ENCODE data around the gene SLC25A10. TPM values are rescaled to one million over a fixed set of nuclear protein-coding genes. Genes with fewer than 3 reads are reported as not detected.
A peak's percentile ranks its signal among the peaks of the same experiment; 100 is the strongest.

Gene SLC25A10
- total RNA-seq, 2 experiments from 2014 or later, result 41.0 to 43.4 TPM

GRCh38 chr17:81695211-81695610 is 16.9 kb upstream of the SLC25A10 start:
- peaks cover 12% of the 10 kb centered on the region for H3K36me3 Mint-ChIP-seq
- no peaks in the 10 kb centered on the region for H3K4me1 Mint-ChIP-seq
- no peaks in the 10 kb centered on the region for H3K9me3 Mint-ChIP-seq
- no peak overlapping the region for H3K27ac Mint-ChIP-seq
- H3K4me3 Mint-ChIP-seq, result no peak overlapping the region
- no peaks in the 10 kb centered on the region for H3K27me3 Mint-ChIP-seq
- no peak for DNase-seq

- peaks cover 12% of the 10 kb centered on the region for H3K36me3 Mint-ChIP-seq
- no peaks in the 10 kb centered on the region for H3K9me3 Mint-ChIP-seq
- no peak for DNase-seq
- no peaks in the 10 kb centered on the region for H3K27me3 Mint-ChIP-seq
- H3K4me1 Mint-ChIP-seq, result peaks cover 3% of the 10 kb centered on the region
- no peak overlapping the region for H3K27ac Mint-ChIP-seq
- H3K4me3 Mint-ChIP-seq, result no peak overlapping the region
These were observed 16.3 kb upstream of the SLC25A10 start for GRCh38 chr17:81695801-81696200.

- no peaks in the 10 kb centered on the region for H3K9me3 Mint-ChIP-seq
- no peak overlapping the region for H3K4me3 Mint-ChIP-seq
- no peak for DNase-seq
- peaks cover 7% of the 10 kb centered on the region for H3K4me1 Mint-ChIP-seq
- H3K27ac Mint-ChIP-seq, result no peak overlapping the region
- no peaks in the 10 kb centered on the region for H3K27me3 Mint-ChIP-seq
- H3K36me3 Mint-ChIP-seq, result peaks cover 16% of the 10 kb centered on the region
These were observed 15.7 kb upstream of the SLC25A10 start for GRCh38 chr17:81696218-81696941.

GRCh38 chr17:81697261-81698044 is 14.6 kb upstream of the SLC25A10 start:
- Mint-ChIP-seq H3K36me3 (peaks cover 26% of the 10 kb centered on the region), H3K27ac (no peak overlapping the region)

GRCh38 chr17:81700353-81701287 is 11.5 kb upstream of the SLC25A10 start:
- Mint-ChIP-seq H3K36me3 (peaks cover 45% of the 10 kb centered on the region), H3K27me3 (no peaks in the 10 kb centered on the region), H3K9me3 (no peaks in the 10 kb centered on the region), H3K27ac (peak overlapping the region; percentile 77), H3K4me1 (peaks cover 26% of the 10 kb centered on the region), H3K4me3 (peak overlapping the region; percentile 54)
- no peak for DNase-seq

More at GRCh38 chr17:81697261-81698044, 14.6 kb upstream of the SLC25A10 start:
- no peak overlapping the region for H3K4me3 Mint-ChIP-seq
- no peaks in the 10 kb centered on the region for H3K9me3 Mint-ChIP-seq
- DNase-seq, result no peak
- H3K27me3 Mint-ChIP-seq, result no peaks in the 10 kb centered on the region
- peaks cover 15% of the 10 kb centered on the region for H3K4me1 Mint-ChIP-seq

GRCh38 chr17:81701288-81702071 is 10.6 kb upstream of the SLC25A10 start:
- DNase-seq, result no peak
- Mint-ChIP-seq H3K27ac (peak overlapping the region; percentile 97), H3K9me3 (no peaks in the 10 kb centered on the region), H3K36me3 (peaks cover 53% of the 10 kb centered on the region), H3K27me3 (no peaks in the 10 kb centered on the region), H3K4me1 (peaks cover 30% of the 10 kb centered on the region), H3K4me3 (peak overlapping the region; percentile 97)

- Mint-ChIP-seq H3K36me3 (peaks cover 54% of the 10 kb centered on the region), H3K9me3 (no peaks in the 10 kb centered on the region), H3K27me3 (no peaks in the 10 kb centered on the region), H3K4me1 (peaks cover 30% of the 10 kb centered on the region), H3K4me3 (peak within 1 kb of the TSS; percentile 97), H3K27ac (peak within 1 kb of the TSS; percentile 97)
- DNase-seq, result peak; percentile 92
These were observed 8.9 kb upstream of the SLC25A10 start, which contains the start of gene MRPL12 for GRCh38 chr17:81702934-81703746. Gene MRPL12, plus strand, starts transcription at chr17:81703367. Its CDS starts 135 bp downstream, at chr17:81703502.

- peak overlapping the region; percentile 97 for H3K4me3 Mint-ChIP-seq
- peak overlapping the region; percentile 81 for H3K27ac Mint-ChIP-seq
- H3K4me1 Mint-ChIP-seq, result peaks cover 33% of the 10 kb centered on the region
- H3K9me3 Mint-ChIP-seq, result no peaks in the 10 kb centered on the region
- H3K27me3 Mint-ChIP-seq, result no peaks in the 10 kb centered on the region
- no peak for DNase-seq
- peaks cover 49% of the 10 kb centered on the region for H3K36me3 Mint-ChIP-seq
These were observed 8.1 kb upstream of the SLC25A10 start for GRCh38 chr17:81703747-81704654.

- H3K27me3 Mint-ChIP-seq, result no peaks in the 10 kb centered on the region
- peaks cover 41% of the 10 kb centered on the region for H3K4me1 Mint-ChIP-seq
- H3K27ac Mint-ChIP-seq, result peak overlapping the region; percentile 38
- peaks cover 50% of the 10 kb centered on the region for H3K36me3 Mint-ChIP-seq
- H3K9me3 Mint-ChIP-seq, result no peaks in the 10 kb centered on the region
- DNase-seq, result no peak
- H3K4me3 Mint-ChIP-seq, result peak overlapping the region; percentile 10
These were observed 6.4 kb upstream of the SLC25A10 start for GRCh38 chr17:81705518-81706231.

- Mint-ChIP-seq H3K36me3 (peaks cover 47% of the 10 kb centered on the region), H3K27me3 (no peaks in the 10 kb centered on the region), H3K4me3 (peak overlapping the region; percentile 10), H3K27ac (peak overlapping the region; percentile 8), H3K4me1 (peaks cover 41% of the 10 kb centered on the region), H3K9me3 (no peaks in the 10 kb centered on the region)
- DNase-seq, result no peak
These were observed 5.9 kb upstream of the SLC25A10 start for GRCh38 chr17:81706232-81706611.

- Mint-ChIP-seq H3K27ac (no peak overlapping the region), H3K4me1 (peaks cover 36% of the 10 kb centered on the region), H3K27me3 (no peaks in the 10 kb centered on the region), H3K4me3 (no peak overlapping the region), H3K9me3 (no peaks in the 10 kb centered on the region), H3K36me3 (peaks cover 41% of the 10 kb centered on the region)
- no peak for DNase-seq
These were observed 5.1 kb upstream of the SLC25A10 start for GRCh38 chr17:81706757-81707624.

All from activated naive CD8-positive, alpha-beta T cell treated with anti-CD3 and anti-CD28 coated beads for 36 hours (primary cell).